ENCODE measurements around the gene DNAJB6. TPM values are rescaled to one million over a fixed set of nuclear protein-coding genes. Genes with fewer than 3 reads are reported as not detected.

DNAJB6 gene
- total and polyA plus RNA-seq, 2 experiments from 2014 or later = 92.2 to 110 TPM

GRCh38 chr7:157378390-157378789 lies 41.6 kb downstream of the DNAJB6 start:
- H3K4me3 ChIP-seq = no peak overlapping the region
- no peak overlapping the region for H2AFZ ChIP-seq
- no peaks in the 10 kb centered on the region for H3K27me3 ChIP-seq
- no peaks in the 10 kb centered on the region for H3K9me3 ChIP-seq (ENCODE audit: low read depth)
- TF ChIP-seq EZH2 (IDR thresholded peaks at IDR 0.05; ENCODE audit: borderline replicate concordance) (no peak), EZH2phosphoT487 (IDR thresholded peaks at IDR 0.05; ENCODE audit: low read depth, severe bottlenecking, unreplicated experiment) (no peak), CTCF (IDR thresholded peaks at IDR 0.05; ENCODE audit: poor library complexity) (no peak)
- no peak overlapping the region for H3K4me2 ChIP-seq
- H4K20me1 ChIP-seq (ENCODE audit: insufficient read depth, poor library complexity, severe bottlenecking) = peaks cover 72% of the 10 kb centered on the region
- no peak for DNase-seq (ENCODE audit: low spot score)
- no peaks in the 10 kb centered on the region for H3K9me2 ChIP-seq (replicated peaks; ENCODE audit: insufficient read depth)
- peaks cover 89% of the 10 kb centered on the region for H3K79me2 ChIP-seq
- H3K27ac ChIP-seq = no peak overlapping the region
- no peaks in the 10 kb centered on the region for H3K4me1 ChIP-seq (ENCODE audit: insufficient read depth)
- 95% methylated on average over 16 of the region's 16 CpGs for WGBS (ENCODE audit: low lambda C conversion rate, missing lambda C conversion rate)
- no peaks in the 10 kb centered on the region for H3K36me3 ChIP-seq (replicated peaks; ENCODE audit: insufficient read depth, low read depth)

GRCh38 chr7:157379493-157379892 lies 42.7 kb downstream of the DNAJB6 start:
- no peaks in the 10 kb centered on the region for H3K27me3 ChIP-seq
- no peaks in the 10 kb centered on the region for H3K36me3 ChIP-seq (replicated peaks; ENCODE audit: insufficient read depth, low read depth)
- WGBS (ENCODE audit: low lambda C conversion rate, missing lambda C conversion rate) = 100% methylated on average over 1 of the region's 1 CpG
- no peaks in the 10 kb centered on the region for H3K9me3 ChIP-seq (ENCODE audit: low read depth)
- DNase-seq (ENCODE audit: low spot score) = no peak
- H3K4me3 ChIP-seq = no peak overlapping the region
- H4K20me1 ChIP-seq (ENCODE audit: insufficient read depth, poor library complexity, severe bottlenecking) = peaks cover 66% of the 10 kb centered on the region
- H2AFZ ChIP-seq = no peak overlapping the region
- no peaks in the 10 kb centered on the region for H3K9me2 ChIP-seq (replicated peaks; ENCODE audit: insufficient read depth)
- H3K4me1 ChIP-seq (ENCODE audit: insufficient read depth) = peaks cover 6% of the 10 kb centered on the region
- no peak for TF ChIP-seq EZH2phosphoT487 (IDR thresholded peaks at IDR 0.05; ENCODE audit: low read depth, severe bottlenecking, unreplicated experiment)
- TF ChIP-seq EZH2 (IDR thresholded peaks at IDR 0.05; ENCODE audit: borderline replicate concordance) = no peak
- no peak for TF ChIP-seq CTCF (IDR thresholded peaks at IDR 0.05; ENCODE audit: poor library complexity)
- H3K4me2 ChIP-seq = no peak overlapping the region
- peaks cover 82% of the 10 kb centered on the region for H3K79me2 ChIP-seq
- H3K27ac ChIP-seq = no peak overlapping the region

GRCh38 chr7:157380416-157380815 lies 43.6 kb downstream of the DNAJB6 start:
- Histone ChIP-seq H3K4me2 (no peak overlapping the region), H2AFZ (no peak overlapping the region), H3K27me3 (no peaks in the 10 kb centered on the region), H3K36me3 (replicated peaks; ENCODE audit: insufficient read depth, low read depth) (no peaks in the 10 kb centered on the region), H3K9me2 (replicated peaks; ENCODE audit: insufficient read depth) (no peaks in the 10 kb centered on the region), H4K20me1 (ENCODE audit: insufficient read depth, poor library complexity, severe bottlenecking) (peaks cover 57% of the 10 kb centered on the region), H3K4me1 (ENCODE audit: insufficient read depth) (peaks cover 8% of the 10 kb centered on the region), H3K9me3 (ENCODE audit: low read depth) (no peaks in the 10 kb centered on the region), H3K27ac (no peak overlapping the region), H3K79me2 (peaks cover 73% of the 10 kb centered on the region), H3K4me3 (no peak overlapping the region)
- WGBS (ENCODE audit: low lambda C conversion rate, missing lambda C conversion rate) = 95% methylated on average over 7 of the region's 7 CpGs
- DNase-seq (ENCODE audit: low spot score) = no peak
- TF ChIP-seq CTCF (IDR thresholded peaks at IDR 0.05; ENCODE audit: poor library complexity) (no peak), EZH2phosphoT487 (IDR thresholded peaks at IDR 0.05; ENCODE audit: low read depth, severe bottlenecking, unreplicated experiment) (no peak), EZH2 (IDR thresholded peaks at IDR 0.05; ENCODE audit: borderline replicate concordance) (no peak)

GRCh38 chr7:157383868-157384267 lies 47.1 kb downstream of the DNAJB6 start:
- H3K79me2 ChIP-seq = peaks cover 45% of the 10 kb centered on the region
- no peaks in the 10 kb centered on the region for H3K9me2 ChIP-seq (replicated peaks; ENCODE audit: insufficient read depth)
- H3K27ac ChIP-seq = peak overlapping the region; percentile 20
- H3K27me3 ChIP-seq = no peaks in the 10 kb centered on the region
- no peaks in the 10 kb centered on the region for H3K36me3 ChIP-seq (replicated peaks; ENCODE audit: insufficient read depth, low read depth)
- no peak overlapping the region for H3K4me2 ChIP-seq
- H4K20me1 ChIP-seq (ENCODE audit: insufficient read depth, poor library complexity, severe bottlenecking) = peaks cover 29% of the 10 kb centered on the region
- no peaks in the 10 kb centered on the region for H3K9me3 ChIP-seq (ENCODE audit: low read depth)
- TF ChIP-seq EZH2phosphoT487 (IDR thresholded peaks at IDR 0.05; ENCODE audit: low read depth, severe bottlenecking, unreplicated experiment) = no peak
- no peak for TF ChIP-seq CTCF (IDR thresholded peaks at IDR 0.05; ENCODE audit: poor library complexity)
- no peak for TF ChIP-seq EZH2 (IDR thresholded peaks at IDR 0.05; ENCODE audit: borderline replicate concordance)
- H3K4me3 ChIP-seq = no peak overlapping the region
- no peak overlapping the region for H2AFZ ChIP-seq
- peaks cover 8% of the 10 kb centered on the region for H3K4me1 ChIP-seq (ENCODE audit: insufficient read depth)
- WGBS (ENCODE audit: low lambda C conversion rate, missing lambda C conversion rate) = 97% methylated on average over 5 of the region's 5 CpGs
- DNase-seq (ENCODE audit: low spot score) = no peak

Measured in hepatocyte (in vitro differentiated cells).